Measurements from ENCODE around the gene MED12L. TPM values are rescaled to one million over a fixed set of nuclear protein-coding genes. Genes with fewer than 3 reads are reported as not detected.

Gene MED12L
- total and polyA plus RNA-seq, 12 donors, result 0.03 to 4.5 (median 0.71) TPM

DNA sequence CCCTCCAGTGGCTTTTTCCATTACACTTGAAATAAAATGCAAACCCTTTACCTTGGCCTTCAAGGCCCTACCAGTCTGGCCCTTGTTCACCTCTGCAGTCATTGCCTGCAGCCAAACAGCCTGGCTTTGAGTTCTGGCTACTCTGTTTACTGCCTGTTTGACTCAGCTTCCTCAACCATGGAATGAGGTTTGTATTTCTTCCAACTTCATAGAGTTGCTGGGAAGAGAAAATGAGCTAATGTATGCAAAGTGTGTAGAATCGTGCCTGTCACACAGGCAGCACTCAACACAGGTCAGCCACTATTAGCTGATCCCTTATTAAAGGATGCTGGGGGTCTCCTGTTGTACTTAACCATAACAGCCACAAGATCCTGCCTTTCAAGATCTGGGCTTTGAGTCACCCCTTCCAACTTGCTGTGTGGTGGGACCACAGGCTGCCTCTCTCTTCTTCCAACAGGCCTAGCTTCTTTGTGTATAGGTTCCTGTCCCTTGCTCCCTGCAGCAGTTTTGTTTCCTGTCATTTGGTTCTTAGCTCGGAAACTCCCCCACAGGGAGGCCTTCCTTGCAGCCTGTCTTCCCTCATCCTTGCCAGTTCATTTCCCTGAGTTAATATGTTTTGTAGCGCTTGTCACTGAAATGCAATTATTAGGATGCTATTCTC is 6.4 kb downstream of the MED12L start:
- peak in 1 of 8 donors; percentile 35 for ATAC-seq
- DNase-seq, result no peak
- intact Hi-C loops (cut with DNase I), result loop anchor here in 1 of 10 donors (10.0 kb wide), 1 partner anchor 63 kb away; no protein-coding TSS in a partner anchor
- Histone ChIP-seq H3K36me3 (no peaks in the 10 kb centered on the region), H3K9me3 (no peaks in the 10 kb centered on the region), H3K27ac (no peak overlapping the region), H3K4me3 (no peak overlapping the region), H3K27me3 (peaks cover 0 to 16% (median 5%) of the 10 kb centered on the region in 7 donors), H3K4me1 (peaks cover 0 to 7% (median 3%) of the 10 kb centered on the region in 9 donors)
- 53 to 78% methylated on average over 3 of the region's 3 CpGs for WGBS, 2 donors
- TF ChIP-seq, protein P1, sequence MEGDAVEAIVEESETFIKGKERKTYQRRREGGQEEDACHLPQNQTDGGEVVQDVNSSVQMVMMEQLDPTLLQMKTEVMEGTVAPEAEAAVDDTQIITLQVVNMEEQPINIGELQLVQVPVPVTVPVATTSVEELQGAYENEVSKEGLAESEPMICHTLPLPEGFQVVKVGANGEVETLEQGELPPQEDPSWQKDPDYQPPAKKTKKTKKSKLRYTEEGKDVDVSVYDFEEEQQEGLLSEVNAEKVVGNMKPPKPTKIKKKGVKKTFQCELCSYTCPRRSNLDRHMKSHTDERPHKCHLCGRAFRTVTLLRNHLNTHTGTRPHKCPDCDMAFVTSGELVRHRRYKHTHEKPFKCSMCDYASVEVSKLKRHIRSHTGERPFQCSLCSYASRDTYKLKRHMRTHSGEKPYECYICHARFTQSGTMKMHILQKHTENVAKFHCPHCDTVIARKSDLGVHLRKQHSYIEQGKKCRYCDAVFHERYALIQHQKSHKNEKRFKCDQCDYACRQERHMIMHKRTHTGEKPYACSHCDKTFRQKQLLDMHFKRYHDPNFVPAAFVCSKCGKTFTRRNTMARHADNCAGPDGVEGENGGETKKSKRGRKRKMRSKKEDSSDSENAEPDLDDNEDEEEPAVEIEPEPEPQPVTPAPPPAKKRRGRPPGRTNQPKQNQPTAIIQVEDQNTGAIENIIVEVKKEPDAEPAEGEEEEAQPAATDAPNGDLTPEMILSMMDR (IDR thresholded peaks at IDR 0.05), result no peak

DNA sequence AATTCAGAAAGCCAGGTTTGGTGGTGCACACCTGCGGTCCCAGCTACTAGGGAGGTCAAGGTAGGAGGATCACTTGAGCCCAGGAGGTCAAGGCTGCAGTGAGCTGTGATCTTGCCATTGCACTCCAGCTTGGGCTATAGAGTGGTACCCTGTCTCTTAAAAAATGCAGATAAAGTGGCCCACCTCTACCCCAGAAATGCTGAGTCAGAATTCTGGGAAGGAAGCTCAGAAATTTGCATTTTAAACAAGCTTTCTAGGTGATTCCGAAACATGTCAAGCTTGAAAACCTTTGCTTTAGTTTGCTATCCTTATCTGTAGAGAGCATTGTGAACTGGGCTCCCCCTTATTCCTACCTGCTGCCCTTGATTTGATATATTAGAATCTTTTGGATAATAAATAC is 7.7 kb downstream of the MED12L start:
- Histone ChIP-seq H3K9me3 (no peaks in the 10 kb centered on the region), H3K27ac (no peak overlapping the region), H3K4me1 (peaks cover 0 to 4% (median 0%) of the 10 kb centered on the region in 9 donors), H3K36me3 (no peaks in the 10 kb centered on the region), H3K27me3 (peaks cover 0 to 6% (median 0%) of the 10 kb centered on the region in 7 donors), H3K4me3 (no peak overlapping the region)
- ATAC-seq, result no peak
- intact Hi-C loops (cut with DNase I), result loop anchor here in 1 of 10 donors (10.0 kb wide), 1 partner anchor 62 kb away; no protein-coding TSS in a partner anchor
- TF ChIP-seq, protein P1 (IDR thresholded peaks at IDR 0.05), result no peak
- 93 to 95% methylated on average over 2 of the region's 2 CpGs for WGBS, 2 donors
- DNase-seq, result no peak

DNA sequence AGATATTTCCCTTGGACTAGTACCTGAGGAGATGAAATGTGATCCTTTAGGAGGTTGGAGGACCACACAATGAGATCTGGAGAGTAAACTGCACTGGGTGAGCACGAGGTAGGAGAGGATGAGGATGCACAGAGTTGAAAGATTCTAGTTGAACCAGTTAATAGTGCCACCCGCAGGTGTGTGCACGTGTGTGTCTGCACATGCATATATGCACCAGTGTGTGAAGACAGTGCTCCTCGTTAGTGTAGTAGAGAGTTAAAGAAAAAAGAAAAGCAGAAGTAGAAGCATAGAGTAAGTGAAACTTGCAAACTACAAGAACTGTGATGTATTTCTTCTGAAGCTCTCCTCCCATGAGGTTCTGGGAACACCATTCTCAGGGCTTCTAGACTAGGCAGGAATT is 8.4 kb downstream of the MED12L start:
- 79 to 85% methylated on average over 4 of the region's 4 CpGs for WGBS, 2 donors
- DNase-seq (no peak), ATAC-seq (no peak)
- Histone ChIP-seq H3K27ac (no peak overlapping the region), H3K36me3 (no peaks in the 10 kb centered on the region), H3K4me3 (no peak overlapping the region), H3K9me3 (no peaks in the 10 kb centered on the region), H3K27me3 (peaks cover 0 to 6% (median 0%) of the 10 kb centered on the region in 7 donors), H3K4me1 (peaks cover 0 to 4% (median 0%) of the 10 kb centered on the region in 9 donors)
- intact Hi-C loops (cut with DNase I), result loop anchor here in 1 of 10 donors (10.0 kb wide), 1 partner anchor 61 kb away; no protein-coding TSS in a partner anchor
- TF ChIP-seq, protein P1 (IDR thresholded peaks at IDR 0.05), result no peak

DNA sequence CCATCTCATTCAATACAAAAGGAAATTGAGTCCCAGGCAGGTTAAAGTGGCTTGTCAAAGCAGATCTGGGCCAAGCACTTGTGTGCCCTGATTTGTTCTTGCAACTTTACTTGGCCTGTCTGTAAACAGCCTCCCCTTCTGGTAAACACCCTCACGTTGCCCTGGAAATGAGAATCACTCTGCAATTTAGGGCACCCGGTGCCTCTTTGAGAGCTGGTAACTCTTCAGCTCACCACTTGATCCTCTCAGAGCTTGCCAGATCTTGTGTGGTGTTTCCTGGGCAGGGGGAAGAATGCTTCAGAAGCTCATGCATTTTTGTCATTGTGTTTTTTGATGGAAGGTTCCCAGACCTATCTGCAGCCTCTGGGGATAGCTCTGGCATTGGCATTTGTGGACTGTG is 11.3 kb downstream of the MED12L start:
- intact Hi-C loops (cut with DNase I), result loop anchor here in 1 of 10 donors (10.0 kb wide), 1 partner anchor 58 kb away; no protein-coding TSS in a partner anchor
- Histone ChIP-seq H3K36me3 (no peaks in the 10 kb centered on the region), H3K9me3 (no peaks in the 10 kb centered on the region), H3K4me3 (no peak overlapping the region), H3K4me1 (peaks cover 0 to 4% (median 0%) of the 10 kb centered on the region in 9 donors), H3K27me3 (peaks cover 0 to 6% (median 0%) of the 10 kb centered on the region in 7 donors), H3K27ac (no peak overlapping the region)
- ATAC-seq (peak in 1 of 8 donors; percentile 19), DNase-seq (no peak)
- TF ChIP-seq, protein P1 (IDR thresholded peaks at IDR 0.05), result no peak
- 48 to 61% methylated on average over 2 of the region's 2 CpGs for WGBS, 2 donors

All from heart right ventricle (tissue), 16 donors.